ENCODE data around the gene RECQL5. TPM values are rescaled to one million over a fixed set of nuclear protein-coding genes. Genes with fewer than 3 reads are reported as not detected.

Gene RECQL5
- polyA plus RNA-seq, 1 experiment: 9.3 TPM

DNA sequence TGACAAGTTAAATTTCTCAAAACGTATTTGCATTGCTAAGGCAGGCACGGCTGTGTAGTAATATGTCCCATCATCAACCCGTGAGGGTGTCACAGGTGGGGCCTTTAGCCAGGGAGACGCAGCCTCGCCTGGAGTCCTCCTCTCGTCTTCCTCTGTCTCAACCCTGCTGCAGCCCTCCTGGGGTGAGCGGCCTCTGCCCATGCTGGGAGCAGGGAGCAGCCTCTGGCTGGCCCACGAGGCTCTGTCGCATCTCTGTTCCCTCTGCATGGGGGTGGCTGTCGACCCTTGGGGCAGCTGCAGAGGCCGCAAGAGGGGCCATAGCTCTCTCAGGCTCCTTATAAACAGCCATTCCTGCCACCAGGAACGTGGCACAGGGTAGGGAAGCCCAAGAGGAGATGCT, 34.5 kb downstream of the RECQL5 start:
- peak overlapping the region; percentile 21 for H3K27ac ChIP-seq (ENCODE audit: low read depth, low read length)

DNA sequence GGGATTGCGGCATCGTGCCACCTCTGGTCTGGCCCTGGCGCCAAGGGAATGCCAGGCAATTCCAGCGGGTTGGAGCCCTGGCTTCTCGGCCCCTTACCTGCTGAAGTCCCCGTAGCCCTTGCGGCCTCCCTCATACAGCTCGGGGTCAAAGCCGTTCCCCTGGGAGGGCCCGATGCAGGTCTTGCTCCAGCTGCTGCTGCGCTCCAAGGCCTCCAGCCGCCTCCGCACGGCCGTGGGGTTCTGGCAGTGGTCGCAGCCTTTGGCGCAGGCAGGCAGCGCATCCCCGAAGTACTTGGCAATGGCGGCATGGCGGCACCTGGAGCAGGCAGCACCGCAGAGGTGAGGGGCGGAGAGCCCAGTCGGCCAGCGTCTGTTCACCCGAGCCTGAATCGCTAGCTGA, 35.6 kb downstream of the RECQL5 start:
- ChIA-PET CTCF (interaction anchor here (3.5 to 11.0 kb wide), 2 partner anchors 11 to 117 kb away, joined by 49 to 309 read pairs; no protein-coding TSS in a partner anchor), POLR2A (no interaction called here)
- Histone ChIP-seq H3K9me3 (ENCODE audit: control insufficient read depth, insufficient read depth, low read length) (no peaks in the 10 kb centered on the region; the same call in 1 of the 2 replicates), H3K4me3 (ENCODE audit: low read depth, low read length) (no peak overlapping the region), H3K27ac (ENCODE audit: low read depth, low read length) (no peak overlapping the region), H3K27me3 (ENCODE audit: control insufficient read depth, insufficient read depth, low read length) (no peaks in the 10 kb centered on the region)
- TF ChIP-seq, protein P1, sequence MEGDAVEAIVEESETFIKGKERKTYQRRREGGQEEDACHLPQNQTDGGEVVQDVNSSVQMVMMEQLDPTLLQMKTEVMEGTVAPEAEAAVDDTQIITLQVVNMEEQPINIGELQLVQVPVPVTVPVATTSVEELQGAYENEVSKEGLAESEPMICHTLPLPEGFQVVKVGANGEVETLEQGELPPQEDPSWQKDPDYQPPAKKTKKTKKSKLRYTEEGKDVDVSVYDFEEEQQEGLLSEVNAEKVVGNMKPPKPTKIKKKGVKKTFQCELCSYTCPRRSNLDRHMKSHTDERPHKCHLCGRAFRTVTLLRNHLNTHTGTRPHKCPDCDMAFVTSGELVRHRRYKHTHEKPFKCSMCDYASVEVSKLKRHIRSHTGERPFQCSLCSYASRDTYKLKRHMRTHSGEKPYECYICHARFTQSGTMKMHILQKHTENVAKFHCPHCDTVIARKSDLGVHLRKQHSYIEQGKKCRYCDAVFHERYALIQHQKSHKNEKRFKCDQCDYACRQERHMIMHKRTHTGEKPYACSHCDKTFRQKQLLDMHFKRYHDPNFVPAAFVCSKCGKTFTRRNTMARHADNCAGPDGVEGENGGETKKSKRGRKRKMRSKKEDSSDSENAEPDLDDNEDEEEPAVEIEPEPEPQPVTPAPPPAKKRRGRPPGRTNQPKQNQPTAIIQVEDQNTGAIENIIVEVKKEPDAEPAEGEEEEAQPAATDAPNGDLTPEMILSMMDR (IDR thresholded peaks at IDR 0.05; ENCODE audit: low read depth, low read length): no peak
- no peak for DNase-seq (ENCODE audit: low read depth, low spot score)

More for the DNA sequence above, 34.5 kb downstream of the RECQL5 start:
- ChIA-PET CTCF (interaction anchor here (0.5 to 11.0 kb wide), 44 partner anchors 8 to 231 kb away, joined by 3 to 309 read pairs (median 6); partner anchors contain the start of genes RECQL5, SAP30BP and TSEN54), POLR2A (interaction anchor here (0.6 to 1.2 kb wide), 4 partner anchors 24 to 117 kb away, joined by 3 to 13 read pairs (median 6); partner anchors contain the start of genes RECQL5 and SAP30BP)
- TF ChIP-seq, protein P1 (IDR thresholded peaks at IDR 0.05; ENCODE audit: low read depth, low read length): no peak
- no peak overlapping the region for H3K4me3 ChIP-seq (ENCODE audit: low read depth, low read length)
- DNase-seq (ENCODE audit: low read depth, low spot score): no peak
- H3K27me3 ChIP-seq (ENCODE audit: control insufficient read depth, insufficient read depth, low read length): no peaks in the 10 kb centered on the region
- H3K9me3 ChIP-seq (ENCODE audit: control insufficient read depth, insufficient read depth, low read length): no peaks in the 10 kb centered on the region; the same call in 1 of the 2 replicates

DNA sequence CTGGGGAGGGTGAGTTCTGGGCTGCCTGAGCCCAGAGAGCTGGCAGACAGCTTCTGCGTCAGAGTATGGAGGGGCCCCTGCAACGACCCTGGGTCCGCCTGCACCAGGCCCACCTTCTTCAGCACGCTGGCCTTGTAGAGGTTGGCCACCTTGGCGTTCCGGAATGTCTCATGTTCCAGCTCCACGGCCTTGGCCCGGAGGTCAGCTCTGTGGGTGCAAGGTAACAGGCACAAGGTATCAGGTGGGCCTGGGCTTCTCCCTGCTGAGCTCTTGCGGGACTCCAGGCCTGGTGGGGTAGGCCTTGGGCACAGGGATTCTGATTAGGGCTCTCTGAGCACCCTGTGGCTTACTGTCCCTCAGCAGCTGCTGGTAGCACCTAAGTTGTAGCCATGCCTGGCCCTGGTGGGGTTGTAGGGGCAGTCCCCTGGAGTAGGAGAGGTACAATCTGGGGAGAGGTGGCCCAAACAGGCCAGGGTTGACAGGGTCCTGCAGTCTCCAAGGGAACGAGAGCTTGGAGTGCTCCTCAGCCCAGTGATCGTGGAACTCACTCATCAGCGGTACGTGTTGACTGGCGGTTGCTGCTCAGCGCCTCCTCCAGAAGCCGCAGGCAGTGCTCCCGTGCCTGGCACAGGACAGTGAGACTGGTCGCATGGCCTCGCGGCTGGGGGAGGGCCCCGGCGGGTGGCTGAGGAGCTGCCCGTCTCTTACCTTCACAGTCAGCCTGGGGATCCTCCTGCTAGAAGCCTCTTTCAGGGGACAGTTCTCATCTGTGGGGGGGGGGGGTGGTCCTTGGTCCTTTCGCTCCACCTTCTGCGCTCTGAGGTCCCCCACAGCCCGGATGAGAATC, 36.7 kb downstream of the RECQL5 start:
- no peak overlapping the region for H3K27ac ChIP-seq (ENCODE audit: low read depth, low read length)
- TF ChIP-seq, protein P1 (IDR thresholded peaks at IDR 0.05; ENCODE audit: low read depth, low read length): no peak
- H3K9me3 ChIP-seq (ENCODE audit: control insufficient read depth, insufficient read depth, low read length): no peaks in the 10 kb centered on the region; the same call in 1 of the 2 replicates
- no peak overlapping the region for H3K4me3 ChIP-seq (ENCODE audit: low read depth, low read length)
- DNase-seq (ENCODE audit: low read depth, low spot score): no peak
- ChIA-PET CTCF (interaction anchor here (0.6 to 11.0 kb wide), 5 partner anchors 9 to 123 kb away, joined by 3 to 309 read pairs (median 4); no protein-coding TSS in a partner anchor), POLR2A (no interaction called here)
- H3K27me3 ChIP-seq (ENCODE audit: control insufficient read depth, insufficient read depth, low read length): no peaks in the 10 kb centered on the region

DNA sequence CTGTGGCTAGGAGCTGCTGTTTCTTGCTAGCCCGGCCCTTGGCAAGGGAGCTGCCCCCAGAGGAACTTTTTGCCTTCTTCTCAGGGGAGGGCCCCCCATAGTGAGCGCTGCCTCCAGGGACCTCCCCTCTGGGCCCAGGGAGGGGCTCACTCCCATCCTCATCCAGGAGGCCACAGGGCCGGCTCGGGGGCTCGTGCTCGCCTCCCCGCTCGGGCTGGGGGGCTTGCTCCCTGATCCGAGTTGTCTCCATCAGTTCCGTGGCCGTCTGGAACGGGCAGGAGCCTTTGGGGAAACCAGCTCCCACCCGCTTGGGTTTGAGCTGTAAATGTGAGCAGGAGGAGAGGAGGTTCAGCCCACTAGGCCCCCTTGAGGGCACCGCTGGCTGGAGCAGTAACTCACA, 37.8 kb downstream of the RECQL5 start:
- CTCF ChIA-PET: interaction anchor here (0.6 to 11.0 kb wide), 3 partner anchors 10 to 245 kb away, joined by 3 to 309 read pairs (median 11); no protein-coding TSS in a partner anchor
- Histone ChIP-seq H3K9me3 (ENCODE audit: control insufficient read depth, insufficient read depth, low read length) (no peaks in the 10 kb centered on the region; the same call in 1 of the 2 replicates), H3K27ac (ENCODE audit: low read depth, low read length) (no peak overlapping the region), H3K27me3 (ENCODE audit: control insufficient read depth, insufficient read depth, low read length) (no peaks in the 10 kb centered on the region), H3K4me3 (ENCODE audit: low read depth, low read length) (no peak overlapping the region)
- POLR2A ChIA-PET: no interaction called here
- TF ChIP-seq, protein P1 (IDR thresholded peaks at IDR 0.05; ENCODE audit: low read depth, low read length): no peak
- DNase-seq (ENCODE audit: low read depth, low spot score): no peak

DNA sequence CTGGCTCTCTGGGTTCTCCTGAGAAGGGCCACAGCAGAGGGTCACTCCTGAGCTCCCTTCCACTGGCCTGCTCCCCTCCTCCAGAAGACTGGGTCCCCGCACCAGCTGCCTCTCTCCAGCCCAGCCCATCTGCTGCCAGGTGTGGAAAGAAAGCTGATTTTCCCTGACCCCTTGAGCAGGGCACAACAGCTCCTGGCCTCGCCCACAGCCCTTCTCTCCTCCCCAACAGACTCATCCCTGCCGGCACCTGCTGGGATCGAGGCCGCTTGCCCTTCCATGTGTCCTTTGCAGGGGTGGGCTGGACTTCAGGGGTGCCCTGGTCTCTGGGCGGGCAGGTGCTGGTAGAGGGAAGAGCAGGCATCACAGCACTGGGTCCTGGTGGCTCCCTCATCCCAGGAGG, 38.5 kb downstream of the RECQL5 start:
- CTCF ChIA-PET: interaction anchor here (1.0 to 11.0 kb wide), 2 partner anchors 9 to 120 kb away, joined by 3 to 309 read pairs; no protein-coding TSS in a partner anchor
- TF ChIP-seq, protein P1 (IDR thresholded peaks at IDR 0.05; ENCODE audit: low read depth, low read length): no peak
- no peak for DNase-seq (ENCODE audit: low read depth, low spot score)
- no peak overlapping the region for H3K27ac ChIP-seq (ENCODE audit: low read depth, low read length)
- H3K27me3 ChIP-seq (ENCODE audit: control insufficient read depth, insufficient read depth, low read length): no peaks in the 10 kb centered on the region
- H3K9me3 ChIP-seq (ENCODE audit: control insufficient read depth, insufficient read depth, low read length): no peaks in the 10 kb centered on the region; the same call in 1 of the 2 replicates
- H3K4me3 ChIP-seq (ENCODE audit: low read depth, low read length): no peak overlapping the region
- POLR2A ChIA-PET: no interaction called here
